ENCODE measurements around the gene VAV3.

The VAV3 gene

DNA sequence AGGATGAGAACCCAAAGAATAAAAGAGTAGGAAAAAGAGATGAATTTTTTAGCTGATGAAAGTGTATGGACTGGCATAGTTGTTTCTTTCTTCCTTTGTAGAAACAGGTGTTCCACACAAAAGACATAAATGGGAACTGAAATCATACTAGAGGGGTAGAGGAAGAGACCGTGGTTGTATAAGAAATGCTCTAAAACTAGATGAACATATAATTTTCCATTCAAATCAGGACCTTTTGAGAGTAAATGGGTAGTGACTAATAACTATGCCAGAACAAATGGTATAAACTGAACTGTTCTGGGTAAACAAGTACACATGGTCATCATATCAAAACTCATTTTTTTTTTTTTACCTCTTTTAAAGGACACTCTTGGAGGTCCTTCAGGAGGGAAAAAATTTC is 344.2 kb downstream of the VAV3 start:
- no peak overlapping the region for H3K18ac ChIP-seq (ENCODE audit: low read depth in 1 of 2, low read length in 2 of 2)
- no peak overlapping the region for H3K9ac ChIP-seq (ENCODE audit: low read length)
- no peak overlapping the region for H3K23ac ChIP-seq (ENCODE audit: low read length in 2 of 2)
- H3K9me3 ChIP-seq (ENCODE audit: control insufficient read depth, low read length): no peaks in the 10 kb centered on the region
- DNase-seq: no peak
- no peaks in the 10 kb centered on the region for H3K79me1 ChIP-seq (replicated peaks; ENCODE audit: low read length, poor library complexity, severe bottlenecking)
- no peaks in the 10 kb centered on the region for H3K27me3 ChIP-seq (ENCODE audit: control insufficient read depth in 1 of 2, insufficient read depth in 1 of 2, low read length in 2 of 2)
- H3K4ac ChIP-seq (ENCODE audit: low read depth in 1 of 2, low read length in 2 of 2): no peak overlapping the region
- H2BK15ac ChIP-seq (ENCODE audit: low read depth, poor library complexity, severe bottlenecking): no peak overlapping the region
- no peak overlapping the region for H2BK12ac ChIP-seq (ENCODE audit: low read length in 2 of 2)
- H3K36me3 ChIP-seq (ENCODE audit: control insufficient read depth in 1 of 2, insufficient read depth in 2 of 2, low read depth in 1 of 2, low read length in 2 of 2): no peaks in the 10 kb centered on the region
- no peak overlapping the region for H2AK5ac ChIP-seq (ENCODE audit: low read length, severe bottlenecking)
- no peak overlapping the region for H3K14ac ChIP-seq (ENCODE audit: low read length in 2 of 2)
- no peak overlapping the region for H2AFZ ChIP-seq (ENCODE audit: low read depth, low read length)
- no peak overlapping the region for H3K4me2 ChIP-seq (ENCODE audit: low read length, poor library complexity, severe bottlenecking)
- no CpG with 5 or more reads among the region's 1 CpG for WGBS
- no peak overlapping the region for H3K4me3 ChIP-seq (ENCODE audit: insufficient read depth in 1 of 2, low read depth in 1 of 2, low read length in 2 of 2)
- H2BK120ac ChIP-seq (ENCODE audit: low read depth, low read length): no peak overlapping the region
- H2BK5ac ChIP-seq (ENCODE audit: low read depth, low read length, poor library complexity, severe bottlenecking): no peak overlapping the region
- no peaks in the 10 kb centered on the region for H3K4me1 ChIP-seq (ENCODE audit: control insufficient read depth, insufficient read depth, low read depth, low read length)
- H4K91ac ChIP-seq (ENCODE audit: low read length): no peak overlapping the region
- H4K8ac ChIP-seq (ENCODE audit: low read length): no peak overlapping the region
- no peak overlapping the region for H3K27ac ChIP-seq (ENCODE audit: low read length, poor library complexity, severe bottlenecking)

DNA sequence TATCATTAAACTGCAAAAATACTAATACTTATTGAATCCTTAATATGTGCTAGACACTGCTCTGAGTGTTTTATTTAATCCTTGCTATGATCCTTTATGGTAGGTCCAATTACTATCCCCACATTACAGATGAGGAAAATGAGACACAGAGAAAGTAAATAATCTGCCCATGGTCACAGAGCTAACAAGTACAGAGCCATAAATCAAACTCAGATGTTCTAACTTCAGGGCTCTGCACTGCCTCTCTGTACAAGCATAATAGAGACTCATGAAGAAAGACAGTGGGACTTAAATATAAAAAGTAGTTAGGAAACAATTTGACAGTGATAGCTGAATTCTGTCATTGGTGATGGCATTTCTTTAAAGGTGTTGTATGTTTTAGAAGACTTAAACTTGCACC is 346.4 kb downstream of the VAV3 start:
- Histone ChIP-seq H2BK12ac (ENCODE audit: low read length in 2 of 2) (no peak overlapping the region), H4K8ac (ENCODE audit: low read length) (no peak overlapping the region), H3K9ac (ENCODE audit: low read length) (no peak overlapping the region), H3K9me3 (ENCODE audit: control insufficient read depth, low read length) (no peaks in the 10 kb centered on the region), H3K4me1 (ENCODE audit: control insufficient read depth, insufficient read depth, low read depth, low read length) (no peaks in the 10 kb centered on the region), H3K4ac (ENCODE audit: low read depth in 1 of 2, low read length in 2 of 2) (no peak overlapping the region), H4K91ac (ENCODE audit: low read length) (no peak overlapping the region), H2BK5ac (ENCODE audit: low read depth, low read length, poor library complexity, severe bottlenecking) (no peak overlapping the region), H3K4me2 (ENCODE audit: low read length, poor library complexity, severe bottlenecking) (no peak overlapping the region), H3K18ac (ENCODE audit: low read depth in 1 of 2, low read length in 2 of 2) (no peak overlapping the region), H2AFZ (ENCODE audit: low read depth, low read length) (no peak overlapping the region), H3K36me3 (ENCODE audit: control insufficient read depth in 1 of 2, insufficient read depth in 2 of 2, low read depth in 1 of 2, low read length in 2 of 2) (no peaks in the 10 kb centered on the region), H3K23ac (ENCODE audit: low read length in 2 of 2) (no peak overlapping the region), H3K27ac (ENCODE audit: low read length, poor library complexity, severe bottlenecking) (no peak overlapping the region), H3K14ac (ENCODE audit: low read length in 2 of 2) (no peak overlapping the region), H2BK120ac (ENCODE audit: low read depth, low read length) (no peak overlapping the region), H3K4me3 (ENCODE audit: insufficient read depth in 1 of 2, low read depth in 1 of 2, low read length in 2 of 2) (no peak overlapping the region), H3K27me3 (ENCODE audit: control insufficient read depth in 1 of 2, insufficient read depth in 1 of 2, low read length in 2 of 2) (no peaks in the 10 kb centered on the region), H2AK5ac (ENCODE audit: low read length, severe bottlenecking) (no peak overlapping the region), H2BK15ac (ENCODE audit: low read depth, poor library complexity, severe bottlenecking) (no peak overlapping the region), H3K79me1 (replicated peaks; ENCODE audit: low read length, poor library complexity, severe bottlenecking) (no peaks in the 10 kb centered on the region)
- no peak for DNase-seq

DNA sequence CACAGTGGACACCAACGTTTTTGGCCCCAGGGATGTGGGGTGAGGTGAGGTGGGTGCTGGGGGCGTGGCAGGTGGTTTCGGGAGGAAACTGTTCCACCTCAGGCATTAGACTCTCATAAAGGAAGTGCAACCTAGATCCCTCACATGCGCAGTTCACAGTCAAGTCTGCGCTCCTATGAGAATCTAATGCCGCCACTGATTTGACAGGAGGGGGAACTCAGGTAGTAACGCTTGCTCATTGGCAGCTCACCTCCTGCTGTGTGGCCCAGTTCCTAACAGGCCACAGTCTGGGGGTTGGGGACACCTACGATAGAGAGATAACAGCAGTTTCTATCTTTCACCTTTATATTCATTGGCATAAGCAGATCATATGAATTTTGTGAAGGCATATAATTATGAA is 347.1 kb downstream of the VAV3 start:
- H3K23ac ChIP-seq (ENCODE audit: low read length in 2 of 2): no peak overlapping the region
- H2AK5ac ChIP-seq (ENCODE audit: low read length, severe bottlenecking): no peak overlapping the region
- H3K4me2 ChIP-seq (ENCODE audit: low read length, poor library complexity, severe bottlenecking): no peak overlapping the region
- H3K4ac ChIP-seq (ENCODE audit: low read depth in 1 of 2, low read length in 2 of 2): no peak overlapping the region
- H2BK5ac ChIP-seq (ENCODE audit: low read depth, low read length, poor library complexity, severe bottlenecking): no peak overlapping the region
- no peaks in the 10 kb centered on the region for H3K27me3 ChIP-seq (ENCODE audit: control insufficient read depth in 1 of 2, insufficient read depth in 1 of 2, low read length in 2 of 2)
- H2BK12ac ChIP-seq (ENCODE audit: low read length in 2 of 2): no peak overlapping the region
- H3K4me3 ChIP-seq (ENCODE audit: insufficient read depth in 1 of 2, low read depth in 1 of 2, low read length in 2 of 2): no peak overlapping the region
- no peak overlapping the region for H3K27ac ChIP-seq (ENCODE audit: low read length, poor library complexity, severe bottlenecking)
- no peaks in the 10 kb centered on the region for H3K36me3 ChIP-seq (ENCODE audit: control insufficient read depth in 1 of 2, insufficient read depth in 2 of 2, low read depth in 1 of 2, low read length in 2 of 2)
- H2AFZ ChIP-seq (ENCODE audit: low read depth, low read length): no peak overlapping the region
- H4K91ac ChIP-seq (ENCODE audit: low read length): no peak overlapping the region
- no peaks in the 10 kb centered on the region for H3K79me1 ChIP-seq (replicated peaks; ENCODE audit: low read length, poor library complexity, severe bottlenecking)
- H3K9ac ChIP-seq (ENCODE audit: low read length): no peak overlapping the region
- no peak overlapping the region for H3K14ac ChIP-seq (ENCODE audit: low read length in 2 of 2)
- H4K8ac ChIP-seq (ENCODE audit: low read length): no peak overlapping the region
- WGBS: 94% methylated on average over 4 of the region's 8 CpGs
- H2BK15ac ChIP-seq (ENCODE audit: low read depth, poor library complexity, severe bottlenecking): no peak overlapping the region
- DNase-seq: no peak
- H3K9me3 ChIP-seq (ENCODE audit: control insufficient read depth, low read length): no peaks in the 10 kb centered on the region
- H3K18ac ChIP-seq (ENCODE audit: low read depth in 1 of 2, low read length in 2 of 2): no peak overlapping the region
- H3K4me1 ChIP-seq (ENCODE audit: control insufficient read depth, insufficient read depth, low read depth, low read length): no peaks in the 10 kb centered on the region
- no peak overlapping the region for H2BK120ac ChIP-seq (ENCODE audit: low read depth, low read length)

DNA sequence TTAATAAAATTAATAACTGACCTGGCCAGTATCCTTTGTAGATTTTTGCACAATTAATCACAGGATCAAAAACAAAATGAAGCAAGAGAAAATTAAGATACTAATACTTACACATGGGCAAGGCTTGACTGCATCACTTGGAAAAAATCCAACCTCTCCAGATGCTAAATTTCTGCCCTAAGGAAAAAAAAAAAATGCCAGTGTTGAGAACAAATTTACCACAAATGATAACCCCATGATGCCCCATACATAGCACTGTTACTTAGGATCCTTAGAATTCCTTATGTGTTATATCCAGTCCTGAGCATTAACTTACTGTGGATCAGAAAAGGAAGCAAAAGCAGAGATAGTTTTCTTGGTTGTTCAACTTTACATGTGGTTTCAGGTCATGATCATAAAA is 347.5 kb downstream of the VAV3 start:
- no peaks in the 10 kb centered on the region for H3K4me1 ChIP-seq (ENCODE audit: control insufficient read depth, insufficient read depth, low read depth, low read length)
- H2AK5ac ChIP-seq (ENCODE audit: low read length, severe bottlenecking): no peak overlapping the region
- no peaks in the 10 kb centered on the region for H3K79me1 ChIP-seq (replicated peaks; ENCODE audit: low read length, poor library complexity, severe bottlenecking)
- no peak overlapping the region for H3K4me2 ChIP-seq (ENCODE audit: low read length, poor library complexity, severe bottlenecking)
- DNase-seq: no peak
- H3K4me3 ChIP-seq (ENCODE audit: insufficient read depth in 1 of 2, low read depth in 1 of 2, low read length in 2 of 2): no peak overlapping the region
- no peak overlapping the region for H3K4ac ChIP-seq (ENCODE audit: low read depth in 1 of 2, low read length in 2 of 2)
- no peaks in the 10 kb centered on the region for H3K27me3 ChIP-seq (ENCODE audit: control insufficient read depth in 1 of 2, insufficient read depth in 1 of 2, low read length in 2 of 2)
- no peak overlapping the region for H3K27ac ChIP-seq (ENCODE audit: low read length, poor library complexity, severe bottlenecking)
- no peak overlapping the region for H2BK15ac ChIP-seq (ENCODE audit: low read depth, poor library complexity, severe bottlenecking)
- H3K14ac ChIP-seq (ENCODE audit: low read length in 2 of 2): no peak overlapping the region
- H2BK5ac ChIP-seq (ENCODE audit: low read depth, low read length, poor library complexity, severe bottlenecking): no peak overlapping the region
- H3K36me3 ChIP-seq (ENCODE audit: control insufficient read depth in 1 of 2, insufficient read depth in 2 of 2, low read depth in 1 of 2, low read length in 2 of 2): no peaks in the 10 kb centered on the region
- H3K9me3 ChIP-seq (ENCODE audit: control insufficient read depth, low read length): peaks cover 2% of the 10 kb centered on the region
- no peak overlapping the region for H2BK12ac ChIP-seq (ENCODE audit: low read length in 2 of 2)
- no peak overlapping the region for H3K18ac ChIP-seq (ENCODE audit: low read depth in 1 of 2, low read length in 2 of 2)
- H4K8ac ChIP-seq (ENCODE audit: low read length): no peak overlapping the region
- H3K9ac ChIP-seq (ENCODE audit: low read length): no peak overlapping the region
- no peak overlapping the region for H3K23ac ChIP-seq (ENCODE audit: low read length in 2 of 2)
- H2AFZ ChIP-seq (ENCODE audit: low read depth, low read length): no peak overlapping the region
- no peak overlapping the region for H4K91ac ChIP-seq (ENCODE audit: low read length)
- no peak overlapping the region for H2BK120ac ChIP-seq (ENCODE audit: low read depth, low read length)

Data from mesenchymal stem cell (in vitro differentiated cells and primary cell).